ENCODE measurements around the gene ZSCAN26. TPM values are rescaled to one million over a fixed set of nuclear protein-coding genes. Genes with fewer than 3 reads are reported as not detected.

The ZSCAN26 gene
- total and polyA plus RNA-seq, 2 of the 8 experiments (the other 6 are each of a cell fraction or from before 2014, with no cell fraction given): 7.0 to 8.5 TPM

- Histone ChIP-seq H3K79me2 (ENCODE audit: control insufficient read depth in 1 of 2, insufficient read depth in 2 of 2, low read length in 2 of 2) (0 out of 4 replicates have a peak, but pooled peaks cover 0 to under 1% of the 10 kb centered on the region in 2 experiments), H3K36me3 (ENCODE audit: control insufficient read depth in 2 of 4, insufficient read depth in 4 of 4, low read length in 3 of 4) (no peaks in the 10 kb centered on the region), H2AFZ (ENCODE audit: low read length) (no peak overlapping the region), H4K91ac (replicated peaks; ENCODE audit: insufficient read length, low read length) (no peak overlapping the region), H3K14ac (ENCODE audit: insufficient read length) (no peak overlapping the region), H3K27me3 (replicated peaks in 1 of 4; ENCODE audit: control insufficient read depth in 3 of 4, extremely low read depth in 1 of 4, insufficient read depth in 3 of 4, low read length in 3 of 4) (peaks cover 6 to 42% (median 28%) of the 10 kb centered on the region in 4 experiments), H3K79me1 (ENCODE audit: low read depth, low read length) (no peaks in the 10 kb centered on the region; the same call in 1 of the 2 replicates), H2BK120ac (replicated peaks; ENCODE audit: low read depth, low read length) (no peak overlapping the region), H3K4ac (replicated peaks; ENCODE audit: insufficient read length, low read depth, low read length) (no peak overlapping the region), H3K9me3 (ENCODE audit: insufficient read depth in 2 of 2, low read depth in 1 of 2, low read length in 1 of 2) (no peaks in the 10 kb centered on the region), H4K20me1 (replicated peaks in 1 of 2; ENCODE audit: control insufficient read depth in 1 of 2, insufficient read depth in 2 of 2, low read length in 2 of 2) (no peaks in the 10 kb centered on the region), H2BK15ac (ENCODE audit: low read length) (no peak overlapping the region), H2AK5ac (ENCODE audit: low read depth, low read length) (no peak overlapping the region), H3K4me2 (ENCODE audit: insufficient read depth in 1 of 2, low read depth in 2 of 2, low read length in 2 of 2) (no peak overlapping the region), H3K23me2 (ENCODE audit: low read depth, low read length) (peaks cover under 1% of the 10 kb centered on the region), H2BK5ac (ENCODE audit: low read depth, low read length) (no peak overlapping the region), H3K4me3 (ENCODE audit: extremely low read depth in 1 of 4, insufficient read depth in 2 of 4, low read depth in 3 of 4, low read length in 4 of 4) (no peak overlapping the region), H4K8ac (ENCODE audit: extremely low read depth, insufficient read depth, low read length) (no peak overlapping the region), H3K18ac (ENCODE audit: extremely low read depth, low read length) (no peak overlapping the region), H3K4me1 (replicated peaks in 1 of 4; ENCODE audit: control insufficient read depth in 3 of 4, insufficient read depth in 4 of 4, low read length in 3 of 4) (peaks cover 0 to 4% (median 0%) of the 10 kb centered on the region in 4 experiments; a peak in 3 of 7 replicates), H3K56ac (replicated peaks; ENCODE audit: insufficient read length, low read depth, low read length) (no peak overlapping the region), H3K9ac (replicated peaks in 1 of 4; ENCODE audit: extremely low read depth in 1 of 4, low read depth in 3 of 4, low read length in 3 of 4) (no peak overlapping the region), H2BK12ac (ENCODE audit: low read depth, low read length) (no peak overlapping the region), H4K5ac (ENCODE audit: insufficient read length, low read depth, low read length) (no peak overlapping the region), H3K23ac (ENCODE audit: insufficient read length) (no peak overlapping the region), H3K27ac (ENCODE audit: low read depth, low read length) (no peak overlapping the region), H2BK20ac (ENCODE audit: low read length) (no peak overlapping the region)
- DNase-seq (ENCODE audit: low read depth in 1 of 2, low spot score in 2 of 2): no peak
- CTCF ChIA-PET (ENCODE audit: partially characterized antibody): interaction anchor here (0.6 to 0.7 kb wide), 5 partner anchors 54 to 1482 kb away, joined by 3 to 4 read pairs (median 3); no protein-coding TSS in a partner anchor
- TF ChIP-seq SAP30 (IDR thresholded peaks at IDR 0.05; ENCODE audit: insufficient read depth, insufficient replicate concordance, low read length): no peak
- TF ChIP-seq EZH2 (IDR thresholded peaks at IDR 0.05; ENCODE audit: low read depth, low read length, severe bottlenecking): no peak
- no peak for TF ChIP-seq CREB1 (IDR thresholded peaks at IDR 0.05)
- no peak for TF ChIP-seq SP4 (IDR thresholded peaks at IDR 0.05; ENCODE audit: low read length)
- TF ChIP-seq BACH1 (IDR thresholded peaks at IDR 0.05; ENCODE audit: low read length): no peak
- no peak for FAIRE-seq
- POLR2A ChIA-PET (ENCODE audit: partially characterized antibody): interaction anchor here (0.6 to 2.6 kb wide), 8 partner anchors 9 to 103 kb away, joined by 3 to 6 read pairs (median 4); partner anchors contain the start of gene ZSCAN16
- WGBS, 2 experiments (ENCODE audit: extremely low coverage in 1 of 2, insufficient coverage in 1 of 2, insufficient read length in 1 of 2, insufficient replicate concordance in 2 of 2, low coverage in 1 of 2, low lambda C conversion rate in 2 of 2, missing lambda C conversion rate in 1 of 2): 68% methylated on average over 6 of the region's 6 CpGs; no CpG with 5 or more reads in 1 of the 2 experiments
Observed at GRCh38 chr6:28220257-28221133, 46.4 kb upstream of the ZSCAN26 start.
